HG03108 (cell line): Measurements from ENCODE around the gene DHRS2.
"Not testable (repeated sequence)": the region's sequence is repeated elsewhere in the genome, so short reads cannot be mapped to it uniquely, and the experiment has no call there.

Experiments used
- ATAC-seq: cut with Tn5 transposase; IDR thresholded peaks from one replicate; pipeline ENCODE4 v1.9.1; 2021; ENCODE audit warnings: moderate library complexity; ENCODE audit not compliant: unreplicated experiment

DHRS2 gene, protein sequence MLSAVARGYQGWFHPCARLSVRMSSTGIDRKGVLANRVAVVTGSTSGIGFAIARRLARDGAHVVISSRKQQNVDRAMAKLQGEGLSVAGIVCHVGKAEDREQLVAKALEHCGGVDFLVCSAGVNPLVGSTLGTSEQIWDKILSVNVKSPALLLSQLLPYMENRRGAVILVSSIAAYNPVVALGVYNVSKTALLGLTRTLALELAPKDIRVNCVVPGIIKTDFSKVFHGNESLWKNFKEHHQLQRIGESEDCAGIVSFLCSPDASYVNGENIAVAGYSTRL

DNA sequence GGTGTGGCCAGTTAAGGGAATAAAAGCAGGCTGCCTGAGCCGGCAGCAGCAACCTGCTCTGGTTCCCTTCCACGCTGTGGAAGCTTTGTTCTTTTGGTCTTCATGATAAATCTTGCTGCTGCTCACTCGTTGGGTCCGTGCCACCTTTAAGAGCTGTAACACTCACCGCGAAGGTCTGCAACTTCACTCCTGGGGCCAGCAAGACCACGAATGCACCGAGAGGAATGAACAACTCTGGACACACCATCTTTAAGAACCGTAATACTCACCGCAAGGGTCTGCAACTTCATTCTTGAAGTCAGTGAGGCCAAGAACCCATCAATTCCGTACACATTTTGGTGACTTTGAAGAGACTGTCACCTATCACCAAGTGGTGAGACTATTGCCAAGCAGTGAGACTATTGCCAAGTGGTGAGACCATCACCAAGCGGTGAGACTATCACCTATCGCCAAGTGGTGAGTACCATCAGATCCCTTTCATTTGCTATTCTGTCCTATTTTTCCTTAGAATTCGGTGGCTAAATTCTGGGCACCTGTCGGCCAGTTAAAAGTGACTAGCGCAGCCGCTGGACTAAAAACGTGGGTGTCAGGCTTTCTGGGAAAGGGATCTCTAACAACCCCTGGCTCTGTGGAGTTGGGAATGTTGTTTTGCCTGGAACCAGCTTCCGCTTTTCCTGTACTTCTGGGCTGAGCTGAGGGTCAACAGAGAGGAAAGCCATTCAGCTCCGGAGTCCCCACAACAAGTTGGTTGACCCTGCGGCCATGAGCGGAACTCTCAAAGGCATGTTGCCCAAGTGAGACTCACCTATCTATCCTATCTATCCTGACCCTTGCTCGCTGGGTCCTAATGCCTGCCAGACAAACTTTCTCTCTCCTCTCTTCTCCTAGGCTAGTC is at the start of gene DHRS2:
DHRS2 (plus strand) TSS at position 48 of the 895 bp plus-strand sequence. CDS start 2,501 bp downstream, outside the sequence.
- ATAC-seq = no peak

DNA sequence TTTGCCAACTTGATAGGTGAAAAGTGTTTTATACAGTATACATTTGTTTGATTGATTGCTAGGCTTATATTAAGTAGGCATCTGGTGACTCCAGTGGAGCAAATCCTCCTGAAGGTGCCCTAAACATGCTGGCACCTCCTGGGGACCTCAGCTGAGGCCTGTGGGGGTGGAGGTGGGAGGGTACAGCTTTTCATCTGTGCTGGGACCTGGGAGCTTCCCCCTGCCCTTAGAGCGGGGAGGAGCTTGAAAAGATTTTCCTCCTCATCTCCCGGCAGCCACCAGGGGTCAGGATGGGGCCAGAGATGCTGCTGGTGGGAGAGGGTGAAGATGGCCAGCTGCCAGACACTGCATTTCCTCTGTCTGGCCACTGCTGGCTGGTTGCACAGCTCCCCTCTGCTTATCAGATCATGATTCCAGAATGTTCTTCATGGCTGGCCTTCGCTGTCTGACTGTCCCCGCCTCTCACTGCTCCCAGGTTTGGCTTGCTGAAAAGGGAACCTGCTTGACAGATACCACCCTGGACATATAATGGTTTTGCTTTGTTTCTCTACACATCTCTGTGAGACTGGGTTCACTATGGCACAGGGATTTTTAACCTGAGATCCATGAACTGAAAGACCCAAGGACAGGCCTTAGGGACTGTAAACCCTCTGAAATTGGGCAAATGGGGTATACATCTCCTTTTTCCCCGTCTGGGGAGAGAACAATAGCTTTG is 47.1 kb upstream of the DHRS2 start:
- ATAC-seq = peak; percentile 99

DNA sequence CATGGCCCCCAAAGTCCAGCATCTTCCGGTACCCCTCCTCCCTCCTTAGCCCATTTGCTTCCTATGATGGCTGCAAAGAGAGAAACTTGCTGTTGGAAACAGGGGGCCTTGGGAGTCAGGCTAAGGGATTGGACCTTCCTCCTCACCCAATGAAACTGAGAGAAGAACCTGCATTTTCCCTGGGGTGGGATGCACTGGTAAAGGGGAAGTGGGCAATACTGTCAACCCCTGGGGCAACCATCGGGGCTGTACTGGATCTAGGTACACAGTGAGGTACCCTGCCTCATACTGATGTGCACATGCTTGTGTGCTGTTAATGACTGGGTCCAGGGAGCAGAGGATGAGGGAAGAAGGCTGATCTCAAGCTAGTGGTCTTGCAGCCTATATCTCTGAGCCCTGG is 46.6 kb upstream of the DHRS2 start:
- ATAC-seq = no peak

DNA sequence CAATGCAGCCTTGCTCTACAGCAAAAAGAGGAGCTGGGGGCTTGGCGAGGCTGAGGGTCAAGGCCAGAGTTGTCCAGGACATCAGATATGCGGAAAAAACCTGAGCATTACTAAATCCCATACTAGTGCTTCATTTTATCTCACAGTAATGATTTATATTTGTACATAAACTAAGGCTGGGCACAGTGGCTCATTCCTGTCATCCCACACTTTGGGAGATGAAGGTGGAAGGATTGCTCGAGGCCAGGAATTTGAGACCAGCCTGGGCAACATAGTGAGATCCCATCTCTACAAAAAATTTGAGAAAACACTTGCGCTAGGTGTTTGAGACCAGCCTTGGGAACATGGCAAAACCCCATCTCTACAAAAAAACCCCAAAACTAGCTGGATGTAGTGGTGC is 46.0 kb upstream of the DHRS2 start:
- no peak for ATAC-seq

DNA sequence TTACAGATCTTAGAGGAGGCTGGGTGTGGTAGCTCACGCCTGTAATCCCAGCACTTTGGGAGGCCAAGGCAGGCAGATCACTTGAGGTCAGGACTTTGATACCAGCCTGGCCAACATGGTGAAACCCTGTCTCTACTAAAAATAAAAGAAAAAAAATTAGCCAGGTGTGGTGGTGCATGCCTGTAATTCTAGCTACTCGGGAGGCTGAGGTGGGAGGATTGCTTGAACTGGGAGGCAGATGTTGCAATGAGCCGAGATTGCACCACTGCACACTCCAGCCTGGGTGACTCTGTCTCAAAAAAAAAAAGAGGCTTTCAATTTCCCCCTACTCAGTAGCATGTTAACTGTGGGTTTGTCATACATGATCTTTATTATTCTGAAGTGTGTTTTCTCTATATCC is 42.0 kb upstream of the DHRS2 start:
- ATAC-seq = not testable (repeated sequence)

DNA sequence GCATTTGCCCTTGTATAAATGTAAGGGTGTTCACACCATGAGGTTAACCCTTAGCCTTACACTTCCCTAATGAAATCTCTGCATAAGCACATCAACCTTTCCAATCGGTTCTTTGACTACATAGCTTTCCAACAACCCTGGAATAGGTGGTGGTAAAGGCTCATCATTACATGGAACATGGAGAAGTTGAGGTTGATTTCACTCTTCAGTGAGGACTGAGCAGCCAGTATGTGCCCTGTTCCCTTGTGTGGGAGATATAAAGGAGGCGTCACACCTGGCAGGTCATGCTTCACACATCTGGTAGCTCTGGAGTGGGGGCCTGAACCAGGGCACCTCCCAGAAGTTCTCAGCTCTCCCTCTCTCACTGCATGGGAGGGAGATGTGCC is 35.8 kb upstream of the DHRS2 start:
- no peak for ATAC-seq

DNA sequence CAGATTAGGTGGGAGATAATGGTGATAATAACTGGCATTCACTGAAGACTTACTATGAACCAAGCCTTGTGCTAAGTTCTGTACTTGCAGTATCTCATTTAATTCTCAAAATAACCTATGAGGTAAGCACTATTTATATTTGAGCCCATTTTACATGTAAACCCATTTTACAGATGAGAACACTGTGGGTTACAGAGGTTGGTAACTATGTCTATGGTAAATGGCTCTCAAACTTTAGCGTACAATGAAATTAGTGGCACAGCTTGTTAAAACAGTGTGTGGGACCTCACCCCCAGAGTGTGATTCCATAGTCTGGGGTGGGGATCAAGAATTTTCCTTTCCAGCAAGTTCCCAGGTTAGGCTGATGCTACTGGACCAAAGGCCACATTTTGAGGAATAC is 35.4 kb upstream of the DHRS2 start:
- no peak for ATAC-seq

DNA sequence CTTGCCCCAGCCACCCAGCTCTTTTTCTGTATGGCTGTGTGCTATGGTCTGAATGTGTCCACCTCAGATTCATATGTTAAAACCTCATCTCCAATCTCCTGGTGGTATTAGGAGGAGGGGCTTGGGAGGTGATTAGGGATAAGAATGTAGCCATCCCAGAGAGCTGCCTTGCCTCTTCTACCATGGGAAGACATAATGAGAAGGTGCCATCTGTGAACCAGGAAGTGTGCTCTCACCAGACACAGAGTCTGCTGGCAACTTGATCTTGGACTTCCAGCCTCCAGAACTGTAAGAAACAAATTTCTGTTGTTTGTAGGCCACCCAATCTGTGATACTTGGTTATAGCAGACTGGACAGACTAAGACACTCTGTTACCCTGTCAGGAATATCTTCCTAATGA is 34.7 kb upstream of the DHRS2 start:
- no peak for ATAC-seq

DNA sequence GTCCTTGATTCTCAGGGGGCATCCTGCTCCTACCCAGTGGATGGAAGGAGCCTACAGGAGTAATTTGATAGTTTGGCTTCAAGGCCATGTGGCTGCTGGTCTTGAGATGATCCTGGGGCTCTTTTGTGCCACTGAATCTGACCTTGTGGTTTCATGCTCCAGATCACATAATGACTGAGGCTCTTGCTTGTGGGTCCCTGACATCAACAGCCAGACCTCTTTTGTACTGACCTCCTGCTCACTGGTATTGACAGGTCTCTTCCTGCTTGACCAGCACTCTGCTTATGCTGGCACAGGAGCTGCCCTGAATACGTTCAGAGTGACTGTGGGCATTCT is 34.4 kb upstream of the DHRS2 start:
- ATAC-seq = no peak

DNA sequence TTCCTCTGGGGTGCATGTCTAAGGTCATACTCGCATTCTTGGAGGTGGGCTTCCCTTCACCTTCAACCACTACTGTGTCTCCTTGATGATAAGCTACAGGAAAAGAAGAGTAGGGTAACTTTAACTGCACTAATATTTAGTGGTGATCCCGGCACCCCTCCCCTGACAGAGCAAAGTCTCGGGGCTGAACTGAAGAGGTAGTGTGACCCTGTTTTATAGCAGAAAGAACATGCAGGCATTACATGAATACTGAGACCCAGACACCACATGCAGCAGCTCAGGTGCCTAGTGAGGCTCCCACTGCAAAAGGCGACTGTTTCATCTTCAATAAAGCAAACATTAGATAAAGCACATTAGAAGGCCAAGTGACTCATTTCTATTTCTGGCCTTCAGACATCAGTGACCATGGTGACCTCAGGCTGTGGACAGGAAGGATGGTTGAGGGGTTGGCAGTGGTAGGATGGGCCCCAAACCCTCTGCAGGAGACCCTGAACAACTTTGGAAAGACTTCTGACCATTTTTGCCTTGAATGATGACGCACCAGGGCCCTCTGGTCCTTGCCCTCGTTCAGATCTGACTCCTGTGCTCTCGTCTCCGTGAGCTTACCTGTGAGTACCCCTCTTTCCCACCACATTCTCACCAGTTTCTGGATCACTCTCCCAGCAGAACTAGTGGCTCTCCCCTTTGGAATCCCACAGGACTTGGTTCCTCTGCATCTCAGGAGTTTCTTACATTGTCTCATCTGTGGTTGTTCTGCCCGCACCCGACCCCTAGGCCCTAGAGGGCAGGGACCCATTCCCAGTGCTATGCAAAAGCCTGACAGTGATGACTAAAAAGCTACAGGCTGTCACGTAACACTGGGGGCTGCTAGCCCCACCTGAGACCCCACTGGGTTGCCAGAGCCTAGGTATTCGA is 33.7 kb upstream of the DHRS2 start:
- ATAC-seq = no peak

DNA sequence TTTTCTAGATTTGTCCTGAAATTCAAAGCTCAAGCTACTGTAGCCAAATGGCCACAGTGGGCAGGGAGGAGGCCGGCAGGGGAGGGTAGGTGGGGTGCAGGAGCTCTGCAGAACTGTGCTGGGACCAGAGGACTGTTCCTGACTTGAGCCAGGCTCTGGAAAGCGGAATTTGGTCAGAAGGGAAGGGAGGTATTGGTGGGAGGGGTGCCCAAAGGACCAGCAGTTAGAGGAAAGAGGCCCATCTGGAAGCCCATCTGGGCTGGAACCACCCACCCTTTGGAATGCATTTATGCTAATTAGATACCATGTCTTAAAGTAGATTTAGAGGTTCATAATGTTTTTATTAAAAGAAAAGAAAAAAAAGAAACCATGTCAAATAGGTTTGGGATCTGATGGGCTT is 33.1 kb upstream of the DHRS2 start:
- ATAC-seq = no peak

DNA sequence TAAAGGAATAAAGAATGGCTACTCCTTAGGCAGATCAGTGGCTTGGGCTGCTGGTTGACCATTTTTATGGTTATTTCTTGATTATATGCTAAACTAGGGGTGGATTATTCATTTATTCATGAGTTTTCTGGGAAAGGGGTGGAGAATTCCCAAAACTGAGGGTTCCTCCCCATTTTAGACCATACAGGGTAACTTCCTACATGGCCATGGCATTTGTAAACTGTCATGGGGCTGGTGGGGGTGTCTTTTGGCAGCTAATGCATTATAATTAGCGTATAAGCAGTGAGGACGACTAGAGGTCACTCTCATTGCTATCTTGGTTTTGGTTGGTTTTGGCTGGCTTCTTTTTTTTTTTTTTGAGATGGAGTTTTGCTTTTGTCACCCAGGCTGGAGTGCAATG is 32.0 kb upstream of the DHRS2 start:
- no peak for ATAC-seq

DNA sequence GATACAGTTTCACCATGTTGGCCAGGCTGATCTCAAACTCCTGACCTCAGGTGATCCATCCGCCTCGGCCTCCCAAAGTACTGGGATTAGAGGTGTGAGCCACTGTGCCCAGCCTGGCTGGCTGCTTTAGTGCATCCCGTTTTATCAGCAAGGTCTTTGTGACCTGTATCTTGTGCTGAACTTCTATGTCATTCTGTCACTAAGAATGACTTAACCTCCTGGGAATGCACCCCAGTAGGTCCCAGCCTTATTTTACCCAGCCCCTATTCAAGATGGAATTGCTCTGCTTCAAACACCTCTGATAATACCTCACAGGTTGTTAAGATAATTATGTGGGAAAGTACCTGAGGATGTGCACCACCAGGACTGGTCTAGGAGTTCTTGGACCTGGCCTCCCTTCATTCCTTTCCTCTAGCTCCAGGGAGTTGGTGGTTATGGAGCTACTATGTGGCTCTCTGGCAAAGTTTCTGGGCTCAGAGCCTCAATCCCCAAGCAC is 31.4 kb upstream of the DHRS2 start:
- ATAC-seq = no peak

DNA sequence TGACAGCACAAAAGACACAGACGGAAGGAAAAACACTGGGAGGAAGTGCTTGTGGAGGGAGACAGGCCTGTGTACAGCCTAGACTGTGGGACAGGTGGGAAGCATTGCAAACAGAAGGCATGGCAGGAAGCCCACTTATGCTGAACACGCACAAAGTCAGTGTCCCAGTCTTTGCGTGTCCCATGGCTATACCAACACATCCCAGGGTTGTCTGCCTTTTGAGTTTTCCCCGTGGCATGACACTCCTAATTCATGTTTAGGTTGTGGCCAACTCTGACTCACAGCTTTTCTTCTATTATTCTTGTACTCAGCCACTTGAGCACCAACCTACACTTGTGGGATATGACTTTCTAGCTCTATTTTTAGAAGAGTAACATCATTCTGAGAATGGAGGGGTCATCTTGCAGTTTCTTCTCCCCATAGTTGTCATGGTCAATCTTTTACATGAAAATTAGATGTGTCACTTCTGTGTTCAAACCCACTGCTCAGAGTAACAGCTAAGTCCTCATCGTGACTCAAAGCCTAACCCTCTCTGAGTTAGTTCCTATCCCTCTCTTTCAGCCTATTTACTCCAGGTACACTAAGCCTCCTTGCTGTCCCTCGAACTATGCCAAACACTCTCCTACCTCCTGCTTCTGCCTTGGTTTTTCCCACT is 30.1 kb upstream of the DHRS2 start:
- peak; percentile 76 for ATAC-seq

DNA sequence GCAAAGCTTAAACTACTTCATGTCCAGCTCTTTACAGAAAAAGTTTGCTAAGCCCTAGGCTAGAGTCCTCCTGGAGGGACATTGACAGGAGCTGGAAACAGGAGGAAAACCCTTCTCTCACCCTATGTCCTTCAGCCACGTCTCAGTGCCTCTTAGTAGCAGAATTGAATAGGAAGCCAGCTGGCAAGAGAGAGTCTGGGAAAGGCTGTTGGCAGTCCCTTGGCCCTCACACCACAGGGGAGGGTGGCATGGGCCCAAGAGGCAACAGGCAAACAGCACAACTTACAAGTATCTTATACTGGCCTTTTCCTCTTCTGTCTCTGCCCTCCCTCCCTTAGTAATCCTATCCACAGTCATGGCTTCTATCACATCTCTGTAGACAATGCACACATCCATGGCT is 27.7 kb upstream of the DHRS2 start:
- ATAC-seq = no peak

DNA sequence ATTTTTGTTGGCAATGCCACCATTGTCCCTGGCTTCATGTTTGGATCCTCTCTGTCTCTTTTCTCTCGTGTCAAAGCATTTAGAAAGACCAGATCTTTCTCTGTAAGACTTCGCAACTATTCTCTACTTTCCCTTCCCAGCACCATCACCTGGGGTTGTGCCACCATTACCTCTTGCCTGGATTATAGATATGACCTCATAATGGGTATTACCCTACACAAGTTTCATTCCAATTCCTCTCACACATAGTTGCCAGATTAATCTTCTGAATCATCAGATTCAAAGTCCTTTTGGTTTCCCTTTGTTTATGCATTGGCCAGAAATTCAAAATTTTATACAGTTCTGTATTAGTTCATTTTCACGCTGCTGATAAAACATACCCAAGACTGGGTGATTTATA is 27.2 kb upstream of the DHRS2 start:
- ATAC-seq = no peak

DNA sequence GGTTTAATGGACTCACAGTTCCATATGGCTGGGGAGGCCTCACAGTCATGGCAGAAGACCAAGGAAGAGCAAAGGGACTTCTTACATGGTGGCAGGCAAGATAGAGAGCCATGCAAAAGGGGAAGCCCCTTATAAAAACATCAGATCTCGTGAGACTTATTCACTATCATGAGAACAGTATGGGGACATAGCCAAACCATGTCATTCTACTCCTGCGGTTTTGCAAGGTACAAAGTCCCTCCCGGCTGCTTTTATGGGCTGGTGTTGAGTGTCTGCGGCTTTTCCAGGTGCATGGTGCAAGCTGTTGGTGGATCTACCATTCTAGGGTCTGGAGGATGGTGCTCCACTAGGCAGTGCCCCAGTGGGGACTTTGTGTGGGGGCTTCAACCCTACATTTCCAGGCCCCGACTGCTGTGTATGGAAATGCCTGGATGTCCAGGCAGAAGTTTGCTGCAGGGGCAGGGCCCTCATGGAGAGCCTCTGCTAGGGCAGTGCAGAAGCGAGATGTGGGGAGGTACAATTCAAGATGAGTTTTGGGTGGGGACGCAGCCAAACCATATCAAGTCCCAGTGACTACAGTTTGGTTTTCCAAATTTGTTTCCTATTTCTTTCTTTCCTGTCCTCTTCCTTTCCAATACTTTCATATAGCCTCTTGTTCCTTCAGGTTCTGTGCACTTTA is 26.6 kb upstream of the DHRS2 start:
- ATAC-seq = not testable (repeated sequence)

DNA sequence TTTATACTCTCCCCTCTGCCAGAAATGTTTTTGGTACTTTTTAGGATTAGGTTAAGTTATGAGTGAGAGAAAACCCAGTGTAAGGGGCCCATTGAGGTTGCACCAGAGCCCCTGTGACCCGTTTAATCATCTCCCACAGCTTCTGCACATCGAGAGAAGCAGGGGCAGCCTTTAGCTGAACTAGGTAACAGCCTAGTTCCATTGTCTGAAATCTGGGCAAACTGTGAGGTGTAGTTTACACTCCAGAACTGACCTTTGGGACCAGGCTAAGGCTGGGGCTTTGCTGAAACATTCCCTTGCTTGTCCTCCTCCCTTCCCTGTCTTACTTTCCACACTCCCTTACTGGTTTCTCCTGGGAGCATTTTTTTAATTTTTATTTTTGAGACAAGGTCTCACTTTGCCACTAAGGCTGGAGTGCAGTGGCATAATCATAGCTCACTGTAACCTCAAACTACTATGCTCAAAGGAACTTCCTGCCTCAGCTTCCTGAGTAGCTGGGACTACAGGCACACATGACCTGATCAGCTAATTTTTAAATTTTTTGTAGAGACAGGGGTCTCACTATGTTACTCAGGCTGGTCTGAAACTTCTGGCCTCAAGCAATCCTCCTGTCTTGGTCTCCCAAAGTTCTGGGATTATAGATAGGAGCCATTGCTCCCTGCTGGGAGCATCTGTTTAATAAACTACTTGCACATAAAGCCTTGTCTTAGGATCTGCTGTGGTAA is 25.9 kb upstream of the DHRS2 start:
- no peak for ATAC-seq

DNA sequence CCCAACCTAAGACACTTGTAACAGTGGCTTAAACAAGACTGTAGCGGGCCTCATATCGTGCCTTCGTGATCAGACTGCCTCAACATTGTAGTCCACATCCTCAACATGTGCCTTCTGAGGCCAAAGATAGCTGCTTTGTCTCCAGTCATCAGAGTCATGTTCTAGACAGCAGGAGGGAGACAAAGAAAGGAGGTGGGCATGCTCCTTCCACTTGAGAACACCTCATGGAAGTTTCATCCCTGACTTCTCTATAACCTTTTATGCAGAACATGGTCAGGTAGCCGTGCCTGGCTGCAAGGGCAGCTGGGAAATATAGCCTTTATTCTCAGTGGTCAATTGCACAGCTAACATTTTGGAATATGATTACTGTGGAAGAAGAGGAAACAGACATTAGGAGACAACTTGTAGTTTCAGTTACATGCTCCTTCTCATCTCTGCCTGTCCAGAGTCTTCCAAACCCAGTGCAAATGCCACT is 25.3 kb upstream of the DHRS2 start:
- ATAC-seq = no peak
